Effector memory CD4-positive, alpha-beta T cell (primary cell): ENCODE results near the gene ZBTB7C.

Experiments
- DNase-seq, 3 donors: peaks; one replicate each; pipeline ENCODE4 v3.0.0-alpha.2; 2020
- H3K27ac ChIP-seq: 2 replicates; pipeline ENCODE4 v1.7.0; 2013; ENCODE audit warnings: mild to moderate bottlenecking, low read length, moderate library complexity; ENCODE audit not compliant: insufficient read depth, poor library complexity, severe bottlenecking
- H3K27me3 ChIP-seq: replicated peaks from 2 replicates; pipeline ENCODE4 v1.7.0; 2013; ENCODE audit warnings: mild to moderate bottlenecking, low read length; ENCODE audit not compliant: insufficient read depth, control insufficient read depth, poor library complexity, severe bottlenecking
- H3K36me3 ChIP-seq: 2 replicates; pipeline ENCODE4 v1.7.0; 2013; ENCODE audit warnings: mild to moderate bottlenecking, low read length, moderate library complexity; ENCODE audit not compliant: control insufficient read depth, insufficient read depth
- H3K4me1 ChIP-seq: 2 replicates; pipeline ENCODE4 v1.7.0; 2013; ENCODE audit warnings: low read length, mild to moderate bottlenecking; ENCODE audit not compliant: control insufficient read depth, insufficient read depth, poor library complexity, severe bottlenecking
- H3K4me3 ChIP-seq: 2 replicates; pipeline ENCODE4 v1.7.0; 2013; ENCODE audit warnings: low read length, low read depth, mild to moderate bottlenecking; ENCODE audit not compliant: insufficient read depth, poor library complexity, severe bottlenecking
- H3K9me3 ChIP-seq: 2 replicates; pipeline ENCODE4 v1.7.0; 2013; ENCODE audit warnings: mild to moderate bottlenecking, low read length, moderate library complexity; ENCODE audit not compliant: control insufficient read depth

Gene ZBTB7C

DNA sequence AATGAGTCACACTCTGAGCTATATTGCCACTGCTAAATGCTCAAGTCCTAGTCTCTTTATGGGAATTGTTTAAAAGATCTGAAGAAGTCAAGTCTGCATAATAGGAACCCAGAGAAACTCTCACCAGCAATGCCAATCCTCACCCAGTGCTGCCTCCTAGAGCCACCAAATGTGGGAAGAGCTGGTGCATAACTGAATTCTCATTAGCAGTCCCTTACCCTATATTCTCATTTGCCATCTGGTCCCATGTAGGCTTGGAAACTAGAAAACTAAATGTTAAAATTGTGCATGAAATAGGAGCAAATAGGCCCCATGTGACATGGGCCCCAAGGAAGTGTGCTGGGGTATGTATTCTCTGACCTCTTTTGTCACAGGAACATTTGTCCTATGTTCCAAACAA lies 254.4 kb downstream of the ZBTB7C start:
- Histone ChIP-seq H3K27me3 (no peaks in the 10 kb centered on the region), H3K9me3 (no peaks in the 10 kb centered on the region), H3K4me3 (no peak overlapping the region), H3K27ac (no peak overlapping the region), H3K36me3 (no peaks in the 10 kb centered on the region), H3K4me1 (no peaks in the 10 kb centered on the region)
- no peak for DNase-seq

DNA sequence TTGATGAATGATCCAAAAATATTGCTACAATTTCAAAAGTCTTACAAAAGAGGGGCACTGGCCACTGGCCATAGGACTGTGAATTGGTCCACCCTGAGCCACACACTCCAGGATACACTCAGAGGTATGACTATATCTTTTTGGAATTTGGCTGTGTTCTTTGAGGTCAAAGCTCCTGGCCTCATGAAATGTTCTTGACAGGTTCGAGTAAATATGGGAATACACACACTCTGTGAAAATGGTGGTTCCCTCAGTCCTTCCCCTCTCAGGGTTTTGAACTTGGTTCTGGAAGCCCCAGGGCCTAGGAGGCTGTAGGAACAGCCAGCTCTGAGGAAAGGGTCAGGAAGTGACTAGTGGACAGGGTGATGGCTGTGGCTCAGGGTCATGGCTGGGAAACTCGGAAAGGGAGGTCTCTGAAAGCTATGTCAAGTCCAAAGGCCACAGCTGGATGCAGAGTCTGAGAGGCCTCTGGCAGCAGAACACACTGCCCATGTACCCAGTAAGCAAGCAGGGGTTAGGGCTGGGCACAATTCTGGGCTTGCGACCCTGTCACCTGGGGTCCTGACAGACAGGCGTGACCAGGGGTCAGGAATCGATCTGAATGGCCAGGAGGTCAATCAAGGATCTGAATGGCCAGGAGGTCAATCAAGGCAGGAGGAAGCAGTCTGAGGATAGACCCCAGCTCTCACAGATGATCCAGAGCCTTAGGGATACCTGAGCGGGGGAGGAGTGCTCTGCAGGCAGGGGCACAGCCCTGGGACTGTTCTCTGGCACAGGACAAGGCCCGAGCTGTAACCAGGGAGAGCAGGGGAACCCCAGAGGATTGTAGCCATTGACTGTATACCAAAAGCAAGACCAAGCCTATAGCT lies 255.3 kb downstream of the ZBTB7C start:
- Histone ChIP-seq H3K36me3 (no peaks in the 10 kb centered on the region), H3K27me3 (no peaks in the 10 kb centered on the region), H3K4me1 (no peaks in the 10 kb centered on the region), H3K9me3 (no peaks in the 10 kb centered on the region), H3K4me3 (no peak overlapping the region), H3K27ac (no peak overlapping the region)
- no peak for DNase-seq

DNA sequence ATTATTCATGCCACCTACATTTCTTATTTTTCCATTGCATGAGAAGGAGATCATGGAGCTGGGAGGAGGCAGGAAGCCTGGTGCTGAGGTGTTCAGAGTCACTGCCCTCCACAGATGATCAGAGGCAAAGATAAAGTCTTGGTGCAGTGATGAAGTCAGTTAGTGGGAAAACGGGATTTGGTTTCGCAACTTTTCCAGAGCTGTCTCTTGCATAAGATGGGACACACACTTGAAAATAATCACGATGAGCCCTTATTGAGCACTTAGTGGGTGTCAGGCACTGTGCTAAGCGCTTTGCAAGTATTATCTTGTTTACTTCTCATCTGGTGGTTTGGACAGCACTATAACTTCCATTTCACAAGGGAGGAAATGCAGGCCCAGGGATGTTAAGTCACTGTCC lies 256.6 kb downstream of the ZBTB7C start:
- Histone ChIP-seq H3K4me1 (no peaks in the 10 kb centered on the region), H3K36me3 (no peaks in the 10 kb centered on the region), H3K27ac (no peak overlapping the region), H3K9me3 (no peaks in the 10 kb centered on the region), H3K27me3 (no peaks in the 10 kb centered on the region), H3K4me3 (no peak overlapping the region)
- no peak for DNase-seq

DNA sequence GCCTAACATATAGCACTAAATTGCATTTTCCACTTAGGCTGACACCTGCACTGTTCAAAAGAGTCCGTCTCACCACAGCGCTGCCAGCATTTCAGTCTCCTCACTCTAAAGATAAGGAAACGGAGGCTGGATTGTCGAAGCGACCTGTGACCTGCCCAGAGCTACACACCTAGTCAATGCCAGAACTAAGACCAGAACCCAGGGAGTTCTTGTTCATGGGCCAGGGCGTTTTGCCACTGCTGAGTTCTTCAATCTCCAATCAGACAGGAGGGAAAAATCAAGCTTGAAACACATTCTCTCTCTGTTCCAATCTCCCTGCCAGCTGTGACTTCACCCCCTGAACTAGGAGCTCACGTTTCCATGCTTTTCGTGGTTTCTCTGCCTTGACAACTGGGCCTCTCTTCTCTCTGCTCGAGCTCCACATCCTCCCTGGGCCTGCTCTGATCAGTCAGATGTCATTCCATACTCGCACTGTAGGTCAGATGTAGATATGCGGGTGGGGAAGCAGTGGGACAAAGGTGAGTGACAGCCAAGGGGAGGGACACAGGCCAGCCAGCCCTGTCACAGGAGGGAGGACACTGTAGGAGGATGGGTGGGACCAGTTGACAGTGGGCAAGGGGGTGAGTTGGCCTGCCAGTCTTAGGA lies 257.6 kb downstream of the ZBTB7C start:
- Histone ChIP-seq H3K27me3 (no peaks in the 10 kb centered on the region), H3K36me3 (no peaks in the 10 kb centered on the region), H3K4me3 (no peak overlapping the region), H3K4me1 (no peaks in the 10 kb centered on the region), H3K9me3 (no peaks in the 10 kb centered on the region), H3K27ac (no peak overlapping the region)
- no peak for DNase-seq

DNA sequence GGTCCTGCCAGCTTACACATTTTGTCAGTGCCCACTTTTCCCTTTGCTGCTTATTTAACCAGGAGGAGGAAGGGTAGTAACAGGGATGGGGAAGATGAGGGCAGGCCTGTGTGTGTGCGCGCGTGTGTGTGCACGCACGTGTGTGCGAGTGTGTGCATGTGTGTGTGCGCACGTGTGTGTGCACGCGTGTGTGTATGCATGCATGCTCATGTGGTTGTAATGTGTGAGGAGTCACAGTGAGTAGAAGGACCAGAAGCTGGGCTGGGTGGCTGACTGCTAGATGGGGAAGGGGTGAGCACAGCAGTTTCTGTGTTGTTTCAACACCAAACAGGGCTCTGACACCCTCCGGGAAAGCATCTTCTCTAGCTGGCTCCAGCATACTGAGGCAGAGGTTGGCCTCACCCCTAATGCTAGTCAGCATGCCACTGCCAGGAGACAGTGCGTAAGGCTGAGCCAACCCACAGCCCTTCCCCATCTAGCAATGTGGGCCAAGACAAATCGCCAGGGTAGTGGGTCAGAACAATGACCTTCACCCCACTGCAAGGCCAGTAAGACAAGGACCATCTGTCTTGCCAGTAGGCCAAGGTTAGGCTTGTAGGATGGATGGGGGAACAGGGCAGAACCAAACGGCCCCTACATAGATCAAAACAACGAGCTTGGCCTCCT lies 260.0 kb downstream of the ZBTB7C start:
- no peak overlapping the region for H3K4me3 ChIP-seq
- H3K27me3 ChIP-seq: no peaks in the 10 kb centered on the region
- no peaks in the 10 kb centered on the region for H3K9me3 ChIP-seq
- H3K36me3 ChIP-seq: no peaks in the 10 kb centered on the region
- no peak for DNase-seq
- no peaks in the 10 kb centered on the region for H3K4me1 ChIP-seq
- H3K27ac ChIP-seq: no peak overlapping the region

DNA sequence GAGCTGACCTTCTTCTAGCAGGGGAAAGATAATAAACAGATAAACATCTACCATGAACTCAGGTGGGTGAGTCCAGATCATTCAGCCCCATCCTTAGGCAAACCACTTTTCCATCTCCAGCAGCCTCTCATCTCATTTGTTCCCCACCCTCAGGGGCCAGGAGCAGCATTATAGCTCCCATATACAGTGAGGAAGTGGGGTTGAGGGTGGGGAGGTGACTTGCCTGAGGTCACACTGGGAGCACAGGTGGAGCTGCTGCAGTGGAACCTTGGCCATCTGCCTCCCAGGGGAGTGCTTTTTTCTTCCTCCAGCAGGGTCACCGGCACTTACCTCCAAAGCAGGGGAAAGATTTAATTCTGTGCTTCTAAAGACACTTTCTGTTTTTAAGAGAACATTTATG lies 266.2 kb downstream of the ZBTB7C start:
- H3K9me3 ChIP-seq: no peaks in the 10 kb centered on the region
- H3K36me3 ChIP-seq: no peaks in the 10 kb centered on the region
- no peak overlapping the region for H3K27ac ChIP-seq
- DNase-seq: no peak
- H3K4me3 ChIP-seq: no peak overlapping the region
- H3K27me3 ChIP-seq: no peaks in the 10 kb centered on the region
- H3K4me1 ChIP-seq: no peaks in the 10 kb centered on the region

DNA sequence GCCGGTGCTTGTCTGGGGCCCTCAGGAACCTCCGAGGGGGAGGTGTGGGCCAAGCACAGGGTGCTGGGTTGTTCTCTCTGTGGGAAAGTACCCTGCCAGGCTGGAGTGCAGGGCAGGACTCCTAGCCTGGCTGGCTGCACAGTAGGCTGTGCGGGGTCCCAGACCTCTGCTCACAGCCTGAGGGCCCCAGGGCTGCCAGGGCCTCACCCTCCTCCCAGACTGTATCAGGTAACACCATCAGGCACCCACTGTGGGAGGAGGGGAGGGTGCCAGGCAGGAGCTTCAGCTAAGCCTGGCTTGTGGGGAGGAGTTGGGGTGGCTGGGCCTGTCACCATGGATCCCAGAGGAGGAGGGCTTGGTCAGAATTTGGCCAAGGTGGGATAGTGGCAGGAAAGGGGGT lies 266.8 kb downstream of the ZBTB7C start:
- H3K4me3 ChIP-seq: no peak overlapping the region
- no peaks in the 10 kb centered on the region for H3K27me3 ChIP-seq

DNA sequence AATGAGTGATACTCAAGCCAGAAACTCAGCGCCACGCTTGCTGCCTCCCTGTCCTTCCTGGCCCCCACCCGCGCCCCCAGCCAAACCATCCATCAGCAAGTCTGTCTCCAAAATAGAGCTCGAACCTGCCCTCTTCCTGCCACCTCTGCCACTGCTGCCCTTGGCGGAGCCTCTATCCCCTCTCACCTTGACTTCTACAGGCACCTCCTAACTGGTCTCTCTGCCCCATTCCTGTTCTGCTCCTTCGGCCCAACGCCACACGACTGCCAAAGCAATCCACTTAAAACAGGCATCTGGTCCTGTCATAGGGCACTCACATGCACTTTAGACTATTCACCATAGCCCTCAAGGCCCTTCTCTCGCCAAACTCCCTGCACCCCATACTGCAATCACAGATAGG lies 268.5 kb downstream of the ZBTB7C start:
- Histone ChIP-seq H3K27ac (no peak overlapping the region), H3K27me3 (peaks cover 10% of the 10 kb centered on the region), H3K36me3 (no peaks in the 10 kb centered on the region), H3K4me1 (peaks cover 4% of the 10 kb centered on the region), H3K9me3 (no peaks in the 10 kb centered on the region), H3K4me3 (no peak overlapping the region)
- DNase-seq: no peak

More for the DNA sequence above, 266.8 kb downstream of the ZBTB7C start:
- no peak overlapping the region for H3K27ac ChIP-seq
- H3K9me3 ChIP-seq: no peaks in the 10 kb centered on the region
- H3K36me3 ChIP-seq: no peaks in the 10 kb centered on the region
- no peaks in the 10 kb centered on the region for H3K4me1 ChIP-seq
- no peak for DNase-seq

DNA sequence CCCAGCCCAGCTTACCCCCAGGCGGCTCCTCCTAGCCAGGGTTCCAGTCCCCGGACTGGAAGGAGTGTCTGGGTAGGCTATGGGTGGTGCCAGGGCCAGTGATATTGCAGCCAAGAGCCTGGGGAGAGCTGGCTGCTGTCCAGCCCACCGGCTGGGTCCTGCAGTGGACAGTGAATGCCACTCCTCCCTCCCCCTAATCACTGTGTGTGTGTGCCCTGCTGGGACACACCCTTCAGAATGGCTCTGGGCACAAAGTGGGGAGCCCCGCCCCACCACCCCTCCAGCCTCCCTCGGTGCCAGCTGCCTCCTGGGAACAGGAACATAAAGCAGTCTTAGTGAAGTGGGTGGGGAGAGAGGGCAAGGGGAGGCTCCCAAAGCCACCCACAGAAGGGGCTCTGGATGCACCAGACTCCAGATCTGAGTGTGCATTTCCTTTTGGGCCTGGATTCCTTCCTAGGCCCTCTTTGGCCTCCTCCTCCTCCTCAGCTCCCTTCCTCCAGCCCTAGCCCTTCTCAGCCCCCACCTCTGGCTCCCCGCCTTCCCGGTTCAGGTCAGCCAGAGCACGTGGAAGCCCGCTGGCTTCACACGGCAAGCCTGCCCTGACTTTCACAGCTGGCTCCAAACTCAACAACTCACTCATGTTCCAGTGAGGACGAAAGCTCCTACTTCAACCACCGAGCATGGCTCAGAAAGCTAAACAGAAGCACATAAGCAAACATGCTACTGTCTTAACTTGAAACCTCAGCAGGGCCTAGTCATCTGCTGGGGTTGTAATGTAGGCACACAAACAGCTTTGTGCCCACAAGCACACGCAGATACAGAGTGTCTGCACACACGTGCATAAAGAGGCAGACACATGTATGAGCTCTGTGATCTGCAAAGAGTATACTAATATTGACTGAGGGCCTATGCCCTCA lies 269.5 kb downstream of the ZBTB7C start:
- Histone ChIP-seq H3K27ac (no peak overlapping the region), H3K9me3 (no peaks in the 10 kb centered on the region), H3K36me3 (no peaks in the 10 kb centered on the region), H3K4me3 (no peak overlapping the region), H3K27me3 (peaks cover 10% of the 10 kb centered on the region), H3K4me1 (peaks cover 4% of the 10 kb centered on the region)
- DNase-seq: no peak
